HG02588 (cell line): ENCODE measurements around the gene PUS1.

ENCODE experiments used
- ATAC-seq: cut with Tn5 transposase; IDR thresholded peaks from one replicate; pipeline ENCODE4 v1.9.1; 2021; ENCODE audit warnings: mild to moderate bottlenecking, moderate library complexity; ENCODE audit not compliant: unreplicated experiment

PUS1 gene

DNA sequence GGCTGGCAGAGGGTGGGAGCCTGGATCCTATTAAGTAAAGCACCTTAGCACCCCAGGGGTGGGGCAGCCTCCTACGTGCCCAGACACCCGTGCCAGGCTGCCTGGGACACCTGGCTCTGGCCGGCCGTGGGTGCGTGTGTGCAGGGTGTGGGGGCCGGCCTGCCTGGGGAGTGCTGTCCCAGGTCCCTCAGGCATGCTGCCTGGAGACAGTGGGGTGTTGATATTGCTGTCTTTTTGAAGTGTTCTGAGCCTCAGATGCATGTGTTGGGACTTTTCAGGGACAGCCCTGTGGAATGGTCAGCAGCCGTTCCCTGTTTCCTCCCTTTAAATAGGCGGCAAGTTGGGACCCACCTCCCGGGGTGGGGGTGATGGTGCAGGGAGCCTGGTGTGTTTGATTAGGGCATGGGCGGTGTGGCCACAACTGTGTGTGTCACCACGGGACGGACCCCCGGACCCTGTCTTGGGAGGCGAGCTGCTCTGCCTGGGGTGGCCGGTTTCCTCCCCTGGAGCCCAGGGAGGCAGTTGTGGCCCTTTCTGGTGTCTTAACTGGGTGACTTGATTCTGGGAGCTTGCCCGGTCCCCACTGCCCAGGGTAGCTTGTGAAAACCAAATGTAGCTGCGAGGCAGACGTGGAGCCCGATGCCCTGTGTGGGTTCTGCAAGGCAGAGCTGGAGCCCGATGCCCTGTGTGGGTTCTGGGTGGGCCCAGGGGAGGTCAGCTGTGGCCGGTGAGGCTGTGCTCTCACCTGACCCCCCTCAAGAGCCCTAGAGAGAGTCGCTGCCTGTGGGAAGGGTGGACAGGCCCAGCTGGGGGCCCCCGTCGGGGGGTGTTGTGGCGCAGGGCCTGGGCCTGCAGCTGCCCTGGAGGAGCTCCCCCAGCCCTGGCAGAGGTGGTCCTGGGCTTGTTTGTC lies 26.5 kb upstream of the PUS1 start:
- ATAC-seq: no peak

GRCh38 chr12:131903270-131904255 lies 25.5 kb upstream of the PUS1 start:
- no peak for ATAC-seq

GRCh38 chr12:131904346-131904745 lies 24.7 kb upstream of the PUS1 start:
- no peak for ATAC-seq

- ATAC-seq: no peak
Measured at GRCh38 chr12:131905081-131905629, 23.9 kb upstream of the PUS1 start.

DNA sequence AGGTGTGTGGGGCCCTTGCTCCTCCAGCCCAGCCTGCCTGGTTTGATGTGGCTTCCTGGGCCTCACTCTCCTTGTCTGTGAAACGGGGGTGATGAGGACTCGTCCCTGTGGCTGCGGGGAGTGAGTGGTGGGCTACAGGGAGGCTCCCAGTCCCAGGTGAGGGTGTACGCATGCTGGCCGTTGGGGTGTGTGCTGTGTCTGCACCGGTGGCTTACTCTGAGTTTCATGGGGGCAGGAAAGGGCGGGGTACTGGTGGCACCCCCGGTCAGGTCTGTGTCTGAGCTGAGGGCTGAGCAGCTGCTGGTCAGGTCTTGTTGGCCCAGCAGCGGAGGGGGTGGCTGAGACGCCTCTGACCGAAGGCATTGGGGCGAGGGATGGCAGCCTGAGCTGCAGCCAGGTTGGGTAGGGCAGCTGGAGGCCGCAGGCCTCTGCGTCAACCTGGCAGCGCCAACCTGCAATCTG lies 23.4 kb upstream of the PUS1 start:
- ATAC-seq: no peak

- ATAC-seq: no peak
Measured at GRCh38 chr12:131907379-131908091, 21.5 kb upstream of the PUS1 start.

DNA sequence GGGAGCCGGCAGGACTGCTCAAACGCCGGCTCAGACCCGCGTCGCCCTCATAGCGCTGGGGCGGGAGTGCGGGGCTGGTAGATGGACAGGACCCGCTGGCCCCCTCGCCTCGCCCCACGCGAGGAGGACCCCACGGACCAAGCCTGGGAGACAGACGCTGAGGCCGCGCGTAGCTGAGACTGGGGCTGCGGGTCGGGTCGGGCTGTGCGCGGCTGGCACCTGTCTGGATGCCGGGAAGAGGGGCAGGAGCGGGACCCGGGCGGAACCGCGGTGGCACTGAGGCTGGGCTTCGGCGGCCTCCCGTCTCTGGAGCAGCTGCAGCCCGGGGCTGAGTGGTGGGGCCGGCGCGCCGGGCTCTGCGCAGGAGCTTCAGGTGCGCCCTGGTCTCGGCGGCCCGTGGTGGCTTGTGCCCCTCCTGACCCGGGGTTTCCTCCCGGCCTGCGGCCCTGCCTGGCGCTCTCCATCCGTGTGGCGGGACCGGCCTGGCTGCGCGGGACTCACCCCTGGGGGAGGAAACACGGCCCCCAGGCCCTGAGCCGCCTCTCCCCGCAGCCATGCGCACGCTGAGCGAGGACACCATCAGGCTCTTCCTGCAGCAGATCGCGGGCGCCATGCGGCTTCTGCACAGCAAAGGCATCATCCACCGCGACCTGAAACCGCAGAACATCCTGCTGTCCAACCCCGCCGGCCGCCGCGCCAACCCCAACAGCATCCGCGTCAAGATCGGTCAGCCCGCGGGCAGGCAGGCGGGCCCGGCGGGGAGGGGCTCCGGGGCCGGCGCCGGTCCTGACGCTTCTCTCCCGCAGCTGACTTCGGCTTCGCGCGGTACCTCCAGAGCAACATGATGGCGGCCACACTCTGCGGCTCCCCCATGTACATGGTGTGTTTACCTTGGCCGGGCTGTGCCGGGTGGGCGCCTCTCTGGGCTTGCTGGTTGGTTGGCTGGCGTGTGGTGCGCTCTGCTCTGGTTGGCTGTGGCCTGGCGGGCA lies 20.7 kb upstream of the PUS1 start:
- no peak for ATAC-seq

- no peak for ATAC-seq
Measured at GRCh38 chr12:131909081-131909751, 19.9 kb upstream of the PUS1 start.

DNA sequence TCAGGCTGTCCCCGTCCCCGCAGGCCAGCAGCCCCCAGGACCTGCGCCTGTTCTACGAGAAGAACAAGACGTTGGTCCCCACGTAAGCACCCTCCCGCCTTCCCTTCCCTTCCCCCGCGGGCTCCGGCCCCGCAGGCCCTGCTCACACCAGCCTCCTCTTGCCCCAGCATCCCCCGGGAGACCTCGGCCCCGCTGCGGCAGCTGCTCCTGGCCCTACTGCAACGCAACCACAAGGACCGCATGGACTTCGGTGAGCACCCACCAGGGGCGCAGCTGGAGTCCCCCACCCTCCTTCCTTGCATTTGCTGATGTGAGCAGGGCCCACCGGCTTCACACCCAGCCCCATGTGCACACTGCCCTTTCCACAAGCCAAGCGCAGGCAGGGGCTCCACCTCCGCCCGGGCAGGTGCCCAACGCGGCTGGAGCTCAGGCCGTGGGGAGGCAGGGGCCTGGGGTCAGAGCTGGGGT lies 19.3 kb upstream of the PUS1 start:
- no peak for ATAC-seq

GRCh38 chr12:131910302-131911027 lies 18.6 kb upstream of the PUS1 start:
- no peak for ATAC-seq

GRCh38 chr12:131911028-131911650 lies 17.9 kb upstream of the PUS1 start:
- no peak for ATAC-seq

DNA sequence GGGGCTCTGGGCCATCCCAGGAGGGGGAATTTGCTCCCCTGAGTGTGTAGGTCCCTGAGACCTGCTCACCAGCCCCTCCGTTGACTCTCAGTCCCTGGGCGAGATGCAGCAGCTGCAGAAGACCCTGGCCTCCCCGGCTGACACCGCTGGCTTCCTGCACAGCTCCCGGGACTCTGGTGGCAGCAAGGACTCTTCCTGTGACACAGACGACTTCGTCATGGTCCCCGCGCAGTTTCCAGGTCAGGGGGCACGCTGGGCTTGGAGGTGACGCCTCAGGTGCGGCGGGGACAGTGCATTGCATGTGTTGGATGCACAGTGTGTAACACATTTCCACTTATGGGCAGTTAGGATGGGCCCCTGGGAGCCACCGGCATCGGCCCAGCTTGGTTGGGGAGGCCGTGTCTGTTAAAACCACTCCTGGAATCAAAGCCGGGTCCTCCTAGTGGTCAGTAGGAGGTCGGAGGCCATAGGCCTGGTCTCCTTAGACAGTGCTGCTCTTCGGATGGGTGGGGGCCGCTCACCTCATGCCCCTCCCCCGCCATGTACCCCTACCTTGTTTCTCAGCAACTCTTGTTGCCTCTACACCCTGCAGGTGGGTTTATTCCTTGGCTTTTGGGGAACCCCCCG lies 17.1 kb upstream of the PUS1 start:
- ATAC-seq: no peak

DNA sequence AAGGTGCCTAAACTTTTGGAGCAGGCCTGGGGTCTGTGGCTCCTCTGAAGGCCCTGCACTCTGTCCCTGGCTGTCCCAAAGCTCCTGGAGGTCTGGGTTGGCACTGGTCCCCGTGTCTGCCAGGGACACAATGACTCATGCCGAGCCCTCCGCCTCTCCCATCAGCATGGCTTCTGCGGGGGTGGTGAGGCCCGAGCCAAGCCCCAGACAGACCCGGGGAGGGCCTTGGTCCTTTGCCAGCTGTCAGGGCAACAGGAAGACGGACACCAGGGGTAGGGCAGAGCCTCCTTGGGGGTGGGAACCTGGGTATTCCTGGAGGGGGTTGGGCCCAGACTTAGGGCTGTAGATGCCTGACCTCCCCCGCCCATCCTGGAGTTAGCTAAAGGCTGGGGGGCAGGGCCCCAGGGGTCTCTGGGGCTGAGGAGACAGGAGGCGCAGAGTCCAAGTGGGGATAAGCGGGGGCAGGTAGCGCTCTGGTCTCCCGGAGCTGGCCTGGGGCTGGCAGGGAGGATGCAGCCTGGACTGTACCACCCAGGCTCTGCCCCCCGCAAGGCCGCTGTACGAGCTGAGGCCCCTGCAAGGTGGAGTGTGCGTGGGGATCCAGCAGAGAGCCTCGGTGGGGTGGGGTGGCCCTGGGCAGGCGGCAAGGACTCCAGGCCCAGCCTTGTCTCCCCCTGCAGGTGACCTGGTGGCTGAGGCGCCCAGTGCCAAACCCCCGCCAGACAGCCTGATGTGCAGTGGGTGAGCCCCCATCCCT lies 16.4 kb upstream of the PUS1 start:
- no peak for ATAC-seq

DNA sequence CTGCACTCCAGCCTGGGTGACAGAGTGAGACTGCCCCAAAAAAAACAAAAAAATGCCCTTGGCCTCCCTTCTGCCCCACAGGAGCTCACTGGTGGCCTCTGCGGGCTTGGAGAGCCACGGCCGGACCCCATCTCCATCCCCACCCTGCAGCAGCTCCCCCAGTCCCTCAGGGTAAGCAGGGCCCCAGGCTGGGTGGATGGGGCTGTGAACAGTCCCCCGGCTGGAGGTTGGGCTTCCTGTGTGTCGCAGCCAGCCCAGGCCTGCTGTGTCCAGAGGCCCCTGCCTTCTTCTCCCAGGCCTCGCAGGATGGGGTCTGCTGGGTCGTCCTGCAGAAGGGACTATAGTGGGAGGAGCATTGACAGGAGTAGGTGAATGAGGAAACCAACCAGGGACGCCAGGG lies 15.4 kb upstream of the PUS1 start:
- no peak for ATAC-seq

GRCh38 chr12:131914179-131914702 lies 14.8 kb upstream of the PUS1 start:
- no peak for ATAC-seq

DNA sequence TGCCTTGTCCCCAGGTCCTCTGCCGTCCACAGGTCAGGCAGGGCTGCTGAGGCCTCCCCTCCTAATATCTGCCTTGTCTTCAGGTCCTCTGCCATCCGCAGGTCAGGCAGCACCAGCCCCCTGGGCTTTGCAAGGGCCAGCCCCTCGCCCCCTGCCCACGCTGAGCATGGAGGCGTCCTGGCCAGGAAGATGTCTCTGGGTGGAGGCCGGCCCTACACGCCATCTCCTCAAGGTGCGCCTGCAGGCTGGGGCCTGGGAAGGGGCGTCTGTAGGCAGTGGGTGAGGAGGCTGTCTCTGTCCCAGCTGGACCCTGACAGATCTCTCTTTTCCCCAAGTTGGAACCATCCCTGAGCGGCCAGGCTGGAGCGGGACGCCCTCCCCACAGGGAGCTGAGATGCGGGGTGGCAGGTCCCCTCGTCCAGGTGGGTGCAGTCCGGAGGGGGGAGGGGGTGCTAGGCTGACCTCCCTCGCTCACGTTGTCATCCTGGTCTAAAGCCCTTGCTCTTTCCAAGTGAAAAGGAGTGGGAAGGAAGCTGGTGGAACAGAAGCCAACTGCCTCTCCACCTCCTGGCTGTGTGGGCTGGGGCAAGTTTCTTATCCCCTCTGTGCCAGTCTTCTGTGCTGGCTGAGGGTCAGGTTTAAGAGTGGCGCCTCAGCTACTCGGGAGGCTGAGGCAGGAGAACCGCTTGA lies 13.9 kb upstream of the PUS1 start:
- ATAC-seq: no peak
